SW 1271 (cell line): ENCODE measurements around the gene GABRD.

Experiments
- DNase-seq, 2 experiments: peaks; one replicate each; lab custom pipeline; 2025; lab: John Stamatoyannopoulos, UW

The GABRD gene

GRCh38 chr1:1985375-1986050, 33.6 kb upstream of the GABRD start:
- no peak for DNase-seq

- no peak for DNase-seq
Observed at GRCh38 chr1:1986451-1987141, 32.5 kb upstream of the GABRD start.

GRCh38 chr1:1987142-1987510, 32.0 kb upstream of the GABRD start:
- DNase-seq: no peak

- no peak for DNase-seq
Observed at GRCh38 chr1:1988061-1988945, 30.8 kb upstream of the GABRD start.

- DNase-seq: no peak
Observed at GRCh38 chr1:1989102-1989542, 30.0 kb upstream of the GABRD start.

GRCh38 chr1:1989789-1990188, 29.4 kb upstream of the GABRD start:
- DNase-seq: no peak

- no peak for DNase-seq
Observed at GRCh38 chr1:1990222-1990621, 28.9 kb upstream of the GABRD start.

- DNase-seq: no peak
Observed at GRCh38 chr1:1994536-1994935, 24.6 kb upstream of the GABRD start.

GRCh38 chr1:1996207-1996651, 22.9 kb upstream of the GABRD start:
- no peak for DNase-seq

- DNase-seq: no peak
Observed at GRCh38 chr1:1997576-1997975, 21.6 kb upstream of the GABRD start.

GRCh38 chr1:2000432-2000831, 18.7 kb upstream of the GABRD start:
- DNase-seq: no peak

- DNase-seq: no peak
Observed at GRCh38 chr1:2000850-2001249, 18.3 kb upstream of the GABRD start.

- no peak for DNase-seq
Observed at GRCh38 chr1:2001773-2002411, 17.3 kb upstream of the GABRD start.

GRCh38 chr1:2003541-2004131, 15.5 kb upstream of the GABRD start, which contains the start of gene CFAP74:
Gene CFAP74, minus strand, starts transcription at chr1:2003786. Its CDS starts 12,830 bp downstream, at chr1:1990956.
- DNase-seq: no peak

- no peak for DNase-seq
Observed at GRCh38 chr1:2004856-2005255, 14.3 kb upstream of the GABRD start.

- no peak for DNase-seq
Observed at GRCh38 chr1:2009101-2010053, 9.8 kb upstream of the GABRD start.

GRCh38 chr1:2014181-2014580, 5.0 kb upstream of the GABRD start:
- no peak for DNase-seq

- DNase-seq: no peak
Observed at GRCh38 chr1:2014741-2015735, 4.1 kb upstream of the GABRD start.

- no peak for DNase-seq
Observed at GRCh38 chr1:2016123-2016522, 3.0 kb upstream of the GABRD start.
